SK-N-SH (cell line): ENCODE data around the gene ADK. TPM values are rescaled to one million over a fixed set of nuclear protein-coding genes. Genes with fewer than 3 reads are reported as not detected.

ENCODE experiments used
- CTCF ChIA-PET: fragments of 300-600, 350-600 bp; formaldehyde crosslinking; extraction: SDS; loops from one replicate; lab custom pipeline; 2021; lab: Yijun Ruan, JAX
- POLR2A ChIA-PET: fragments of 350-600 bp; sonication (Branson Sonifier 250); formaldehyde crosslinking; extraction: SDS; loops from one replicate; lab custom pipeline; 2020; ENCODE audit warnings: antibody characterized with exemption, inconsistent platforms; lab: Yijun Ruan, JAX
- DNase-seq: peaks from one replicate; pipeline ENCODE4 v3.0.0; 2012
- H2AFZ ChIP-seq: fragments of 200-600 bp; sonication (generic); 2 replicates; pipeline ENCODE4 v1.8.1; 2016; ENCODE audit warnings: antibody characterized with exemption, mild to moderate bottlenecking, low read depth
- H3F3A ChIP-seq: fragments of 200-600 bp; sonication (generic); replicated peaks from 2 replicates; pipeline ENCODE3; 2016; ENCODE audit warnings: antibody characterized with exemption, mild to moderate bottlenecking; ENCODE audit not compliant: insufficient read depth
- H3K27ac ChIP-seq, 2 experiments: fragments of 200-500 bp in 1 of 2; fragments of 200-600 bp in 1 of 2; sonication (Bioruptor generic) in 1 of 2; sonication (generic), shearing (Covaris generic) in 1 of 2; 2 replicates each; pipeline versions ENCODE4 v1.5.1 to v1.6.1; 2014 to 2016; ENCODE audit warnings: low read depth in 2 of 2, inconsistent platforms in 1 of 2, low read length in 1 of 2, mild to moderate bottlenecking in 1 of 2, mixed read lengths in 1 of 2
- H3K27me3 ChIP-seq: fragments of 200-600 bp; sonication (generic), shearing (Covaris generic); 2 replicates; pipeline ENCODE4 v1.6.1; 2016; ENCODE audit warnings: mixed run types; ENCODE audit not compliant: insufficient read depth
- H3K36me3 ChIP-seq, 2 experiments: fragments of 200-500 bp in 1 of 2; fragments of 200-600 bp in 1 of 2; sonication (Bioruptor generic) in 1 of 2; sonication (generic) in 1 of 2; replicated peaks in 1 of 2; 2 replicates each; pipeline versions ENCODE3 to v1.5.1; 2014 to 2016; ENCODE audit warnings: low read length in 1 of 2, mild to moderate bottlenecking in 1 of 2; ENCODE audit not compliant: insufficient read depth in 2 of 2, control insufficient read depth in 1 of 2
- H3K4me1 ChIP-seq, 2 experiments: fragments of 200-500 bp in 1 of 2; fragments of 200-600 bp in 1 of 2; sonication (Bioruptor generic) in 1 of 2; sonication (generic), shearing (Covaris generic) in 1 of 2; 2 replicates each; pipeline versions ENCODE4 v1.5.1 to v1.6.1; 2014 to 2016; ENCODE audit warnings: low read depth in 1 of 2, low read length in 1 of 2, mixed run types in 1 of 2; ENCODE audit not compliant: insufficient read depth in 2 of 2, control insufficient read depth in 1 of 2
- H3K4me2 ChIP-seq: fragments of 200-600 bp; sonication (generic), shearing (Covaris generic); 2 replicates; pipeline ENCODE4 v1.6.1; 2017; ENCODE audit warnings: mixed run types
- H3K4me3 ChIP-seq, 2 experiments: fragments of 200-500 bp in 1 of 2; fragments of 200-600 bp in 1 of 2; sonication (Bioruptor generic) in 1 of 2; sonication (generic), shearing (Covaris generic) in 1 of 2; 2 replicates each; pipeline versions ENCODE4 v1.5.1 to v1.8.1; 2014 to 2016; ENCODE audit warnings: low read depth in 2 of 2, inconsistent platforms in 1 of 2, low read length in 1 of 2, mild to moderate bottlenecking in 1 of 2, mixed read lengths in 1 of 2, moderate library complexity in 1 of 2
- H3K79me2 ChIP-seq: fragments of 200-600 bp; sonication (generic); 2 replicates; pipeline ENCODE4 v1.8.1; 2017; ENCODE audit warnings: mild to moderate bottlenecking; ENCODE audit not compliant: insufficient read depth
- H3K9ac ChIP-seq: fragments of 200-600 bp; sonication (generic); 2 replicates; pipeline ENCODE4 v1.6.1; 2017; ENCODE audit warnings: mixed run types
- H3K9me2 ChIP-seq: fragments of 200-600 bp; sonication (generic); 2 replicates; pipeline ENCODE4 v1.6.1; 2017; ENCODE audit warnings: mixed run types
- H3K9me3 ChIP-seq: fragments of 200-600 bp; sonication (generic); 2 replicates; pipeline ENCODE4 v1.6.1; 2017; ENCODE audit warnings: mixed run types, mild to moderate bottlenecking, moderate library complexity
- H4K20me1 ChIP-seq: fragments of 200-600 bp; sonication (generic); 2 replicates; pipeline ENCODE4 v1.6.1; 2017; ENCODE audit warnings: mild to moderate bottlenecking, mixed run types; ENCODE audit not compliant: insufficient read depth
- CHD2 ChIP-seq: fragments of 150-350 bp; IDR thresholded peaks from 2 replicates; pipeline ENCODE4 v1.6.1; 2018; ENCODE audit warnings: low read length; ENCODE audit not compliant: partially characterized antibody
- ELF1 ChIP-seq: IDR thresholded peaks from 2 replicates; pipeline ENCODE4 v1.4.0; 2012
- EP300 ChIP-seq, 2 experiments: IDR thresholded peaks; 2 replicates each; pipeline versions ENCODE4 v1.4.0 to v1.6.1; 2012; ENCODE audit warnings: borderline replicate concordance in 1 of 2, low read depth in 1 of 2, low read length in 1 of 2
- FOXJ3 ChIP-seq: sonication (generic); formaldehyde crosslinking; IDR thresholded peaks from 2 replicates; pipeline ENCODE4 v1.5.1; 2020; ENCODE audit warnings: mild to moderate bottlenecking, missing genetic modification reagents
- FOXM1 ChIP-seq: IDR thresholded peaks from 2 replicates; pipeline ENCODE4 v1.4.0; 2012; ENCODE audit warnings: low read depth, mild to moderate bottlenecking
- GABPA ChIP-seq: IDR thresholded peaks from 2 replicates; pipeline ENCODE4 v1.4.0; 2012; ENCODE audit warnings: low read depth, mild to moderate bottlenecking
- MAX ChIP-seq: IDR thresholded peaks from 2 replicates; pipeline ENCODE4 v1.4.0; 2012; ENCODE audit warnings: low read depth
- MEF2A ChIP-seq: IDR thresholded peaks from 2 replicates; pipeline ENCODE4 v1.4.0; 2012; ENCODE audit warnings: low read depth, borderline replicate concordance
- NFIC ChIP-seq: IDR thresholded peaks from 2 replicates; pipeline ENCODE4 v1.4.0; 2012; ENCODE audit warnings: borderline replicate concordance
- RCOR1 ChIP-seq: fragments of 150-350 bp; IDR thresholded peaks from 2 replicates; pipeline ENCODE4 v1.6.1; 2017; ENCODE audit warnings: antibody characterized with exemption, low read length
- RFX5 ChIP-seq: IDR thresholded peaks from 2 replicates; pipeline ENCODE4 v1.6.1; 2012; ENCODE audit warnings: mild to moderate bottlenecking, improper control_type of control experiment, low read length
- RXRA ChIP-seq: IDR thresholded peaks from 2 replicates; pipeline ENCODE4 v1.4.0; 2012; ENCODE audit warnings: low read depth, mild to moderate bottlenecking, borderline replicate concordance
- SIN3A ChIP-seq: IDR thresholded peaks from 2 replicates; pipeline ENCODE4 v1.6.1; 2012; ENCODE audit warnings: low read depth, mild to moderate bottlenecking, low read length, moderate library complexity, borderline replicate concordance
- TCF12 ChIP-seq: IDR thresholded peaks from 2 replicates; pipeline ENCODE4 v1.4.0; 2012
- USF1 ChIP-seq: IDR thresholded peaks from 2 replicates; pipeline ENCODE4 v1.4.0; 2012; ENCODE audit warnings: low read depth, borderline replicate concordance
- USF2 ChIP-seq: fragments of 150-350 bp; IDR thresholded peaks from 2 replicates; pipeline ENCODE4 v1.6.1; 2017; ENCODE audit warnings: antibody characterized with exemption, low read length, low read depth, borderline replicate concordance
- YY1 ChIP-seq: IDR thresholded peaks from 2 replicates; pipeline ENCODE4 v1.4.0; 2012; ENCODE audit warnings: low read depth, mild to moderate bottlenecking
- WGBS: methylation state at CpG from one replicate; pipeline ENCODE4 v1.1.6; 2017; ENCODE audit warnings: low lambda C conversion rate; 5-methylcytosine and 5-hydroxymethylcytosine counted together
- polyA plus RNA-seq, 3 experiments: library from polyadenylated mRNA; depleted of rRNA; stranded (reverse); fragments of >200 nt; gene quantifications; 2 replicates each; pipeline ENCODE4 v1.2.3, GENCODE V29; 2012

The ADK gene
- polyA plus RNA-seq, 1 of the 3 experiments (the other 2 are of a cell fraction) = 25.1 TPM

DNA sequence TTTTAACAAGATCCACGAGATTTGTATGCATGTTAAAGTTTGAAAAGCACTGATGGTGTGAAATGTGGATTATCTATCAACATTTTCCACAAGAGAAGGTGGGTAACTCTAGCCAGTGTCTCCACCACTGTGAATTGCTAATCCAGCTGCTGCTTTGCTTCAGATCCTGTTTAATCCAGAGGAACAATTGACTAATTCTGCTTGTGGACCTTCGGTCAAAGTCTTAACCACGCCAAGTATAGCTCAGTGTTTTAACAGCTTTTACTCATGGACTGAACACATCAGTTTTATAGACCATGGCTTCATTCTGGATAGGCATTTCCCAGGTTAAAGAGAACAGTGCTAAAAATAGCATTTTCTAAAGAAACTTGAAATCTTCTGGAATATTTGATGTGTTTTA, 23.5 kb downstream of the ADK start:
- Histone ChIP-seq H3F3A (peaks cover 44% of the 10 kb centered on the region), H4K20me1 (no peaks in the 10 kb centered on the region), H3K9ac (no peak overlapping the region), H3K4me2 (no peak overlapping the region), H3K36me3 (no peaks in the 10 kb centered on the region), H3K27me3 (no peaks in the 10 kb centered on the region), H3K9me3 (no peaks in the 10 kb centered on the region), H3K79me2 (peaks cover 28% of the 10 kb centered on the region), H2AFZ (peak overlapping the region; percentile 18; the same call in 1 of the 2 replicates), H3K4me3 (no peak overlapping the region), H3K9me2 (no peaks in the 10 kb centered on the region), H3K4me1 (peaks cover 4 to 14% of the 10 kb centered on the region in 2 experiments; a peak in 2 of 4 replicates)
- WGBS = 71% methylated on average over 3 of the region's 3 CpGs
- CTCF ChIA-PET = interaction anchor here (1.6 kb wide), 1 partner anchor 39 kb away, joined by 3 read pairs; no protein-coding TSS in a partner anchor
- POLR2A ChIA-PET = no interaction called here
- TF ChIP-seq MAX (no peak), EP300 (IDR thresholded peaks at IDR 0.05; ENCODE audit: borderline replicate concordance in 1 of 2, low read depth in 1 of 2, low read length in 1 of 2) (no peak), RXRA (no peak), RFX5 (no peak), USF2 (no peak), ELF1 (no peak), CHD2 (no peak), FOXM1 (no peak), USF1 (no peak), SIN3A (no peak), FOXJ3 (CRISPR knock-in tag) (no peak), GABPA (no peak), MEF2A (no peak), NFIC (no peak), RCOR1 (no peak), TCF12 (no peak), YY1 (no peak)
- TF ChIP-seq, all 33 proteins: peak for 0
- no peak overlapping the region for H3K27ac ChIP-seq
- DNase-seq = no peak
